IPS-NIHi7 (cell line): ENCODE results near the gene CD22.

Source experiments
- DNase-seq: peaks from one replicate; pipeline ENCODE4 v3.0.0; 2012; ENCODE audit warnings: mixed read lengths; ENCODE audit errors: extremely low spot score

The CD22 gene

DNA sequence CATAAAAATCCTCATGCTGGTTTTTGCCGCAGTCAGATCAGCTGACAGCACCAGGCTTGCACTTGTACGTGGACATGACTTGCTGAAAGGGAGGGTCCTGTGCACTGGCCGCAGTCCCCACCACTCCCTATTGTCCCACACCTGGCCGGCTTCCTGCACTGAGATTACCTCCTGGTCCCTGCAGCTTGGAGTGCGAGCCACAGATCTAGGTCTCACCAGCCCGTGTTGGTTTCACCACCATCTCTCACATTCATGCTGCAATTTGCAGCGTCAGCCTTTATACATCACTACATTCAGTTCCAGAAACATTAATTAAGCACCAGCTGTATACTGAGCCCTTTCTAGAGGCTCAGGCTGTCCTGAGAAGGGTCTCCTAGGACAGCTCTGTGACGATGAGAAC lies 15.0 kb upstream of the CD22 start:
- DNase-seq: no peak

DNA sequence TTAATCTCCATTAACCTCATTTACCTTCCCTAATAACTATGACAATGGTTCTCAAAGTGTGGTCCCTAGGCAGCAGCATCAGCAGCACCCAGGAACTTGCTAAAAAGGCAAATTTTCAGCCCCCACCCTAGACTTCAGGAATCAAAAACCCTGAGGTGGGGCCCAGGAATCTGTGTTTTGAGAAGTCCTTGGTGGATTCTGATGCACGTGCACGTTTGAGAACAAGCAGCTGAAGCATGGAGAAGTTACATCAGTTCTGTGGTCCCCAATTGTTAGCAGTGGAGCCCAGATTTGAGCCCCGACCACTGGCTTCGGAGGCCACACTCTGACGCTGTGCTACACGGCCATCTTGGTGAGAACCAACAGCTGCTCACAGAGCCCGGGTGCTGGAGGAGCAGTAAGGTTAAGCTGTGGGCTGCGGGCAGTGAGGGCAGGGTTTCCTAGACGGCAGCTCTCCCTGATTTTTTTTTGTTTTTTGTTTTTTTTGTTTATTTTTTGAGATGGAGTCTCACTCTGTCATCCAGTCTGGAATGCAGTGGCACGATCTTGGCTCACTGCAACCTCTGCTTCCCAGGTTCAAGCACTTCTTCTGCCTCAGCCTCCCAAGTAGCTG lies 14.0 kb upstream of the CD22 start:
- DNase-seq: no peak

DNA sequence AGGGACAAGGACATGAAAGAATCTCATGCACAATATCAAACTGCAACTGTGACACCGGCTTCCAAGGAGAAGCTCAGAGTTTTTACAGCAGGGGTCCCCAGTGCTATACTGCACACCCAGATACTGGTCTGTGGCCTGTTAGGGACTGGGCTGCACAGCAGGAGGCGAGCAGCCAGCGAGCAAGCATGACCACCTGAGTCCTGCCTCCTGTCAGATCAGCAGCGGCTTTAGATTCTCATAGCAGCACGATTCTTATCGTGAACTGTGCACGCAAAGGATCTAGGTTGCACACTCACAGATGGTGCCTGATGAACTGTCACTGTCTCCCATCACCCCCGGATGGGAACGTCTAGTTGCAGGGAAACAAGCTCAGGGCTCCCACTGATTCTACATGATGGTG lies 13.1 kb upstream of the CD22 start:
- no peak for DNase-seq

DNA sequence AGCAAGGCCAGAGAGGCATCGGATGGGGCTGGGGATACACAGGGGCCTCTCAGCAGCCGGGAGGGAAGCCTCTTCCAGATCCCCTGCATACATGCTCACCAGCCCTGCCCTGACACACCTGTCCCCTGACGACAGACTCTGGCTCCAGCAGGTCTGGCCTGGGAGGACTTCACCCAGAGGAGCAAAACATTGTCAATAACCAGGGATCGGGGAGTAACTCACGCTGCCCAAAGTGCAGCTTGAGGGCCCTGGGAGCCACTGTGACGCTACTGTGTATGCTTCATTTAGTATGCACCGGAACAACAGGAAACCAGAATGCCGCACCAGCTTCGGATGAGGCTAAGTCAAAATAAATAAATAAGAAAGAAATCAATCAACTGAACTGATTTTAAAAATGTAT lies 12.4 kb upstream of the CD22 start:
- no peak for DNase-seq

DNA sequence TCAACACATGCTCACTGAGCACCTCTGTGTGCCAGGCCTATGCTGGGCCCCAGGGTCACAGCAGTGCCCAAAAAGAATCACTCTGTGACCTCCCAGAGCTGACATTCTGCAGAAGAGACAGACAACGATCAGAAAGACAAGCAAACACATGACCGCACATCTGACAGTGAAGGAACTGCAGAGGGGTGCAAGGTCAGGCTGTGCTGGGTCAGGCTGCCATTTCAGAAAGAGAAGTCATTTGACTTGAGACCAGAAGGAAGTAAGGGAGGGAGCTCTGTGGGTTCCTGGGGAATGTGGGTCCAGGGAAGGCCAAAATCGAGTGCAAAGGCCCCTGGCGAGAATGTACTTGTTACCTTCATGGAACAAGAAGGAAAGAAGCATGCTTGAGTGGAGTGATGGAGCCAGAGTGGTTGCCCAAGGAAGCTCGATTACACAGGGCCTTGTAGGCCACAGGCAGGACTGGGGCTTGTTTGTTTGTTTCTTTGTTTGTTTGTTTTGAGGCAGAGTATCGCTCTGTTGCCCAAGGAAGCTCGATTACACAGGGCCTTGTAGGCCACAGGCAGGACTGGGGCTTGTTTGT lies 11.4 kb upstream of the CD22 start:
- DNase-seq: no peak

DNA sequence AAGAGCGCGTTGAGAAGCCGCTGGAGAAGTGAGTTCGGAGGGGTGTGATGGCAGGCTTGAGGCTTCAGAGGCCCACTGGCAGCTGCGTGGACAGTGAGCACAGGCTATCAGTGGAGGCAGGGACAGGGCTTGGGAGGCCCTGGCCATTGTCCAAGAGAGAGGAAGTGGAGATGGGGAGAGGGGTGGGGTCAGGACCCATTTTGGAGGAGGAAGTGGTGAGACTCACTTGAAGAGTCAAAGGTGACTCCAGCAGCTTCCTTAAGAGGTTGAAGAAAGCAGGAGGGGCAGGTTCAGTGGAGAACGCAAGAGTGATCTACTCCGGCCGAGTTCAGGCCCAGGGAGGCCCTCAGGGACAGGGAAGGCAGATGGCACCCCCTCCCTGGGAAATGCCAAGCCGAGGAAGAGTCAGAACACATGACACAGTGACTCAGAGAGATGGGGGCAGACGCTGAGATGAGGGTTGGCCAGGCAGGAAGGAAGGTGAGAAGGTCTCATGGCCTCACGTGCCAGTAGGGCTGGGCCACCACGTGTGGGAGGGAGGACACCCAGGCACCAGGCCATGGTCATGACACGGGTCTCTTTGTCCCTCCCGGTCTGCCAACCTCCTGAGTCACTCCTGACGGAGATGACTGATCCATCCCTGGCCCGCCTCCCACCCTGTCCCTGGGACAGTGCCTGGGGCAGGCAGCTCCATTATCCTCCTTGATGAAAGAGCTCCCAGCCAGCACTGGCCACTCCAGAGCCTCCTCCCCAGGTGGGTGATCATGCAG lies 10.1 kb upstream of the CD22 start:
- DNase-seq: no peak

DNA sequence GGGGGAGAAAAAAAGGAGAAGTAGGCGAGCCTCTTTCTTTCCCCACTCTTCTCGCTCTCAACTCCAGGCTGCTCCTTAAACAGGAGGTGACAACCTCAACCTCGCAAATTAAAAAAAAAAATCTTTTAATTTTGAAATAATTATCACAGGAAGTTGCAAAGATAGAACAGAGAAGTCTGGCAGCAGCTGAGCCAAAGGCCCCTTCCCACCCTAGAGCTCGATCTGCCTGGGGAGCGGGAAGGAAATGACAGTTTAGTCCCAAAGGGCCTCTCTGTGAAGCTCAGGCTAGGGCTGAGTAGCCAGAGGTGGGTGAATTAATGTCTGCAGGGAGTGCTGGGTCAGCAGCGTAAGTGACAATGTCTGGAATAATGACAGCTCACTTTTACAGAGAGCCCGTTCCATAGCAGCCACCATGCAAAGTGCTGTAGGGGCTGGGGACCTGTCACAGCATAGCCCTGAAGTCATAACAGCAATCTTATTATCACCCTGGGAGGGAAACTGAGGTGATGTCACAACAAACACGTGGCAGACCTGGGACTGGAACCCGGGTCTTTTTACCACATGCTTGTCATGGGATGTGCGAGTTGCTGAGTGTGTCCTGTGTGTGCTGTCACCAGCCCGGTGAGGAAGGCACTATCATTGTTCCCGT lies 8.8 kb upstream of the CD22 start:
- no peak for DNase-seq

DNA sequence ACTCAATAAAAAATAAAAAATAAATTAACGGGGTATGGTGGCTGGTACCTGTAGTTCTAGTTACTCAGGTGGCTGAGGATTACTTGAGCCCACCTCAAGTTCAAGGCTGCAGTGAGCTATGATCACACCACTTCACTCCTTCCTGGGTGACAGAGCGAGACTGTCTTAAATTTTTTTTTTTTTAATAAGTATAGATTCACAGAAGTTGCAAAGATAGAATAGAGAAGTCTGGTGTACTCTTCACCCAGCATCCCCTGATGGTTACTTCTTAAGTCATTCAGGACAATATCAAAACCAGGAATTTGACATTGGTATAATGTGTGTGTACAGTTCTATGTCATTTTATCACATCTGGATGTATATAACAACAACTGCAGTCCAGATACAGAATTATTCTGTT lies 7.7 kb upstream of the CD22 start:
- DNase-seq: no peak

DNA sequence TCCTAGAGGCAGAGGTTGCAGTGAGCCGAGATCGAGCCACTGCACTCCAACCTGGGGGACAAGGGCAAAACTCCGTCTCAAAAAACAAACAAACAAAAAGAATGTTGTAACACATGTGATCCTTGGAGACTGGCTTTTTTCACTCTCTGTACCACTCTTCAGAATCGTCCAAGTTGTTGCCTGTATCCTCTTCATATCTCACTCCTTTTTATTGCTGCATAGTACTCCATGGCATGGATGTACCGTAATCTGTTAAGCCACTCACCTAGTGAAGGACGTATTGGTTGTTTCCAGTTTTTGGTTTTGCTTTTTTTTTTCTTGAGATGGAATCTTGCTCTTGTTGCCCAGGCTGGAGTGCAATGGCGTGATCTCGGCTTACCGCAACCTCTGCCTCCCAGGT lies 7.0 kb upstream of the CD22 start:
- no peak for DNase-seq

DNA sequence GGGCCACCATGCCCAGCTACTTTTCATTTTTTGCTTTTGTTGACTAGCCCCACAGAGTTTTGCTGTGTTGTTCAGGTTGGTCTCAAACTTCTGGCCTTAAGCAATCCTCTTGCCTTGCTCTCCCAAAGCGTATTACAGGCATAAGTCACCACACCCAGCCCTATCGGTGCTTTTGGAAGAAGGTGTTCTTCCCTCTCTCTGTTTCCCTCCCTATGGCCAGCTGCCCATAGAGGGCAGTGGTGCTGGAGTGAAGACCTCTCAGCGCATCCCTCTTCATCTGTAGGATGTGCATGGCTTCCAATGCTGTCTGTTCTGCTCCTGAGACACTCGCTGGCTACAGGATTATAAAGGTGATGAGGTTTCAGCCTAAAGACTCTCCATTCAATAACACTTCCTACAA lies 1.3 kb upstream of the CD22 start:
- peak; percentile 69 for DNase-seq

DNA sequence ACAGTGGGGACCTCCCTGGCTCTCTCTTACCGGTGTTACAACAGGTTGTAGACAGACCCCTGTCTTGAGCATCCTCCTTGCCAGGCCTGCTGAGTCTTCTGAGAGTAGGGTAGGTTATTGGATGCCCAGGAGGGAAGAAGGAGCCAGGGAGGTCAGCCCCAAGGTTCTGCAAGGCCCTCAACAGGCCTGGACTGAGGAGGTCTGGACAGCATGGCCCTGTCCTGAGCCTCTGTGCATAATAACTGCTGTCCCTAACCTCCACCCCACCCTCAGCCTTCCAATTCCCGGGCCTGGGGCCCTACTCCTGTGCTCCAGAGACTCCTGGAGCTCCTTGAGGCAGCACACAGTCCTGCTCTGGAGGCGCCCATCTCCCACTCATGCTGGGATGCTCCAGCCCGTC lies 336 bp downstream of the CD22 start:
- DNase-seq: no peak

DNA sequence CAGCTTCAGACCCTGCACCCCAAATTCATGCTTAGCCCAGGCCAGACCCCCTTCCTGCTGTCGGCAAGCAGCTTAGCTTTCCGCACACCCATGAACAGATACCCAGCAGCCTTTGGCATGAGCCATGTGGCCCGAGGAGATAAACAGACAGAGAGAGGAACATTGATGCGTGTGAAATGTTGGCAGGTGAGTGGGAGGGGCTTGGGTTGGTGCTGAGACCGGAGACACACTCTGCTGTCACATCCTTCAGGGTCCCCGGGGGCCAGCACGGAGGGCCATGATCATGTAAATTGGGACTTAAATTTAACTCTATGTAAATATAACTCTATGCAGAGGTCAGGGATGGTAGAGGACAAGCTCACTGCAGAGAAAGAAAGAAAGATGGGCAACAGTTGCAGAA lies 1.5 kb downstream of the CD22 start:
- no peak for DNase-seq

DNA sequence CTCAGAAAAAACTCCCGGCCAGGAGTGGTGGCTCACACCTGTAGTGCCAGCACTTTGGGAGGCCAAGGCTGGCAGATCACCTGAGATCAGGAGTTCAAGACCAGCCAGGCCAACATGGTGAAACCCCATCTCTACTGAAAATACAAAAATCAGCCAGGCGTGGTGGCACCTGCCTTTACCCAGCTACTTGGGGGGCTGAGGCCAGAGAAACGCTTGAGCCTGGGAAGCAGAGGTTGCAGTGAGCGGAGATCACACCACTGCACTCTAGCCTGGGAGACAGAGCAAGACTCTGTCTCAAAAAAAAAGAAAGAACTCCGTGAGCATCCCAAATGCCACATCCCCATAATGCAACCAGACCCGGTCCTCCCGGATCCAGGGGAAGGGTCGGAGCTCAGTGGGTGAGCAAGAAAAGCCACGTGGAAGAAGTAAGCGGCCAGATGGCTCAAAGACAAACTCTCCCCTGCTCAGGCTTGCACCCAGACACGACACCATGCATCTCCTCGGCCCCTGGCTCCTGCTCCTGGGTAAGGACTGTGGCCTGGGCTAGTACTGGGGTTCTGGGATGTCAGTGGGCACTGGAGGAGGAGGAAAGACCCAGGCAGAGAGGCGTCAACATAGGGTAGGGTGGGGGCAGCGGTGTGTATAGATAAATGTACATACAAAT lies 2.7 kb downstream of the CD22 start:
- DNase-seq: no peak

DNA sequence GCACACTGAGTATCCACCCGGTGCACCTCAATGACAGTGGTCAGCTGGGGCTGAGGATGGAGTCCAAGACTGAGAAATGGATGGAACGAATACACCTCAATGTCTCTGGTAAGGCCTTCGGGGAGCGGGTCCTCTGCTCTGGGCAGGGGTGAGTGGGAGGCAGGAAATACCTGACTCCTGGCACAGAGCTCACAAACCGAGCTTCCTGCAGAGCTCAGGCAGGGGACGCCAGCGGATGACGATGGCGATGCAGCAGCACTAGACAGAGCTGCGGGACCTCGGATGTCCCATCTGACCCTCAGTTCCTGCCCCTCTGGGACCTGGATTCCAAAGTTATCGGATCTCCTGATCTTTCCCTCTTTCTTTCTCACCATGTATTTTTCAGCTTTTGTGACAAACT lies 3.8 kb downstream of the CD22 start:
- no peak for DNase-seq

DNA sequence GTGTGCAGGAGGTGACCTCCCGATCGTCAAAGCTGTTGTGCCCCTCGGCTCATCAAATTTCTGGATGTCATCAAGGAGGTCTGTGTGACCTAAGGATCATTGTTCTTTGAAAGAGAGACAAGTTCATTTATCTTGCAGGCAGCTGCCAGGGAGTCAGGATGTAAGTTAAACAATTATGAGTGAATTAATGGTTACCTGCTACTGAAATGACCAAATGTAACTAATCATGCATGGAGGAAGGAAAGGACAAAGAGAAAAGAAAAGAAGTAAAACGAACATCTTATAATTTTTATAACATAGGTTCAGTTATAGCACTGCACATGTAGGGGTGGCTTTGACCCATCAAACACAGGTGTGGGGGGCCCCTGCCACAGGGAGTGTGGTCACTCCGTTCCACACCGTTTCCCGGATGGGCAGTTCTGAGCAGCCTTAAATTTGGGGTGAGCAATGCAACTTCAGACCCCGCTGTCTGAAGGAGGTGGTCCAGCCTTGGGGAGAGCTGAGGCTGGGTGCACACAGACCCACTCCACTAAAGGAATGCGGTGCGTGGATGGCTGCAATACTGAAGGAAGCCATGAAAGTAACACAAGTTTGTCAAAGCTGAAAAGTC lies 5.3 kb downstream of the CD22 start:
- DNase-seq: no peak

DNA sequence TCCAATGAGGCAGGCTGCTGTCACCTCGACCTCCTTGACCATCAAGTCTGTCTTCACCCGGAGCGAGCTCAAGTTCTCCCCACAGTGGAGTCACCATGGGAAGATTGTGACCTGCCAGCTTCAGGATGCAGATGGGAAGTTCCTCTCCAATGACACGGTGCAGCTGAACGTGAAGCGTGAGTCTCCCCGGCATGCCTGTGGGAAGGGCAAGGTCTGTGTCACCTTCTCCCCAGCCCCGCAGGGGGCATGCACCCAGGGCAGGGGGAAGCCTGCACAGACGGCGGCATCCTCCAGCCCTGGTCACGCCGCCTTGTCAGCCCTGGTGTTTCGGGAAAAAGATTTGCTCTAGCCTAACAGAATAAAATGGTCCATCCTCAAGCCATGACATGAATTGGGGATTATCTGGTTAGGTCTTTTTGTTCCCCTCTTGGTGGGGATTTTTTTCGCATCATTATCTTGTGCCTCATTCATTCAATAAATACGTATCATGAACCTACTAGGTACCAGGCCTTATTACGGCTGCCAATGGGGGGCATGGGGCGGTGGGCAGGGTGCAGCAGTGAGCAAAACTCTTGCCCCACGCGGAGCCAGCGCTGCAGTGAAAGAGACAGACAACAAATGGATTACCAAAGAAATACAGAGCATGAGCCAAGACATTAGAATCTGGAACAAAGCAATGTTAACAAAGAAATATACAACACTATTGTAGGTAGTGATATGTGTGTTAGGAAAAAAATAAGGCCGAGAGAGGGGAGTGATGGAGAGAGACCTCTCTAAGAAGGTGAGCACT lies 7.4 kb downstream of the CD22 start:
- DNase-seq: no peak

DNA sequence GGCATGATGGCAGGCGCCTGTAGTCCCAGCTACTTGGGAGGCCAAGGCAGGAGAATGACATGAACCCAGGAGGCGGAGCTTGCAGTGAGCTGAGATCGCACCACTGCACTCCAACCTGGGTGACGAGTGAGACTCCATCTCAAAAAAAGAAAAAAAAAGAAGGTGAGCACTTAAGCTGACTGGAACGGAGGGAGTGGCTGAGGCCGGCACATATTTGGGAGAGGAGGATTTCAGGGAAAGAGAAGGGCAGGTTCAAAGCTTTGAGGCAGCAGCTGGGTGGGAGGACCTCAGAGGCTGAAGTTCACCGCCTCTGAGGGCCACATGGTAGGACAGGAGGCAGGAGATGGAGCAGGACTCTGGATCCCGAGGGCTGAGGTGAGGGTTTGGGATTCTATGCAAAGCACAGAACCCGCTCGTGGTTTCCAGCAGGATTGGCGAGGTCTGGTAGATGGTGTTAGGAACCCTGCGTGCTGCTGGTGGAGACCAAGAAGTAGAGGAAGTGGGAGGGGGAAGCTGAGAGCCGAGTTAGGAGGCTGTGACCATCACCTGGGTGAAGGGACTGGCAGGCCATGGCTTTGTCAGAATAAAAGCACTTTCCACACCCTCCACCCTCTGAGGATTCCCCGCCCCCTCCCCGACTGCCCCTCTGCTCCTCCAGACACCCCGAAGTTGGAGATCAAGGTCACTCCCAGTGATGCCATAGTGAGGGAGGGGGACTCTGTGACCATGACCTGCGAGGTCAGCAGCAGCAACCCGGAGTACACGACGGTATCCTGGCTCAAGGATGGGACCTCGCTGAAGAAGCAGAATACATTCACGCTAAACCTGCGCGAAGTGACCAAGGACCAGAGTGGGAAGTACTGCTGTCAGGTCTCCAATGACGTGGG lies 8.4 kb downstream of the CD22 start:
- DNase-seq: no peak

DNA sequence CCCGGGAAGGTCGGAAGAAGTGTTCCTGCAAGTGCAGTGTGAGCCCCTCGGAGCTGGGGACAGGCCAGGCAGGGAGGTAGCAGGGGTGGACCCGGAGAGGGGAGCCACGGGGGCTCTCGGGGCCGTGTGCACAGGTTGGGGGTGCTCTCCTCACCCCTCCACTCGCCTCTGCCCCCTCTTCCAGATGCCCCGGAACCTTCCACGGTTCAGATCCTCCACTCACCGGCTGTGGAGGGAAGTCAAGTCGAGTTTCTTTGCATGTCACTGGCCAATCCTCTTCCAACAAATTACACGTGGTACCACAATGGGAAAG lies 9.0 kb downstream of the CD22 start:
- DNase-seq: no peak

DNA sequence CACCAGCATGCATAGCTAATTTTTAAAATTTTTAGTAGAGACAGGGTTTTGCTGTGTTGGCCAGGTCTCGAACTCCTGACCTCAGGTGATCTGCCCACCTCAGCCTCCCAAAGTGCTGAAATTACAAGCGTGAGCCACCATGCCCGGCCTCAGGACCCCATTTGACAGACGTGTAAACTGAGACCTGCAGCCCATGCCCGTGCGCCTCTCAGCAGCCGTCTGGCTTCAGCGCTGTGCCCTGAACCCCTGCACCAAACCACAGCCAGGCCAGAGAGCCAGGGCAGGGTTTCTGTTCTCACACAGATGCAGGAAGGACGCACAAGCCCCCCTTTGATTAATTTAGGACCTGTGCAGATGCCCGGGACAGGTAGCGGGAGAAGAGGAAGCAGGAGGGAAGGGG lies 11.4 kb downstream of the CD22 start:
- DNase-seq: no peak

DNA sequence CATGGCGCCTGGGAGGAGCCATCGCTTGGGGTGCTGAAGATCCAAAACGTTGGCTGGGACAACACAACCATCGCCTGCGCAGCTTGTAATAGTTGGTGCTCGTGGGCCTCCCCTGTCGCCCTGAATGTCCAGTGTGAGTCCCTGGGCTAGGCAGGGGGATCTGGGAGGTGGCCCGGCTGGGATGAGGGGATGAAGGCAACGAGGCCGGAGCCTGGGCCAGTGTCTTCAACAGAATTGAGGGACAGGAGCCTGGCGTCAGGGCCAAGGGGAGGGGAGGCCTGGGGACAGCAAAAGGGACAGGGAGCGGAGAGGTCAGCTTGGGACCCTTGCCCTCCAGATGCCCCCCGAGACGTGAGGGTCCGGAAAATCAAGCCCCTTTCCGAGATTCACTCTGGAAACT lies 12.0 kb downstream of the CD22 start:
- DNase-seq: no peak
